IMR-90 (cell line): ENCODE measurements around the gene FNDC5. TPM values are rescaled to one million over a fixed set of nuclear protein-coding genes. Genes with fewer than 3 reads are reported as not detected.

Experiments used
- ATAC-seq: fragments of 200-7000 bp; cut with Tn5 transposase; 2 replicates; pipeline ENCODE4 v1.9.1; 2020; ENCODE audit warnings: low read depth, mild to moderate bottlenecking, moderate library complexity
- BruUV-seq: library from RNA; stranded (reverse); fragments of 400-500 nt; replicated peaks from 2 replicates; lab custom pipeline; 2021; lab: Mats Ljungman, UMichigan
- CTCF ChIA-PET: fragments of 300-600 bp; formaldehyde crosslinking; extraction: SDS; loops from one replicate; lab custom pipeline; 2021; ENCODE audit warnings: antibody characterized with exemption; lab: Yijun Ruan, JAX
- POLR2A ChIA-PET: fragments of 300-600 bp; sonication (Branson Sonifier 250); formaldehyde crosslinking; loops from one replicate; lab custom pipeline; 2022; ENCODE audit warnings: antibody characterized with exemption; ENCODE audit not compliant: unreplicated experiment; lab: Charles Lee
- DNase-seq: peaks from one replicate; pipeline ENCODE4 v3.0.0; 2013
- H2AFZ ChIP-seq: replicated peaks from 2 replicates; pipeline ENCODE3; 2013; ENCODE audit warnings: low read length, mild to moderate bottlenecking; ENCODE audit not compliant: poor library complexity
- H2AK5ac ChIP-seq: 2 replicates; pipeline ENCODE4 v1.6.1; 2013; ENCODE audit warnings: low read depth, low read length, inconsistent platforms
- H2AK9ac ChIP-seq: replicated peaks from 2 replicates; pipeline ENCODE3; 2013; ENCODE audit warnings: mild to moderate bottlenecking, low read depth, low read length, moderate library complexity; ENCODE audit not compliant: poor library complexity
- H2BK120ac ChIP-seq: 2 replicates; pipeline ENCODE4 v1.6.1; 2013; ENCODE audit warnings: low read depth, low read length, inconsistent platforms
- H2BK15ac ChIP-seq: 3 replicates; pipeline ENCODE4 v1.6.1; 2013; ENCODE audit warnings: low read depth, low read length, inconsistent platforms
- H2BK20ac ChIP-seq: 2 replicates; pipeline ENCODE4 v1.6.1; 2013; ENCODE audit warnings: low read depth, mild to moderate bottlenecking, inconsistent platforms, low read length, moderate library complexity
- H2BK5ac ChIP-seq: 2 replicates; pipeline ENCODE4 v1.6.1; 2013; ENCODE audit warnings: mild to moderate bottlenecking, low read depth, low read length, inconsistent platforms; ENCODE audit not compliant: poor library complexity, severe bottlenecking
- H3K14ac ChIP-seq: replicated peaks from 2 replicates; pipeline ENCODE4 v1.6.1; 2013; ENCODE audit warnings: low read depth, low read length, inconsistent platforms
- H3K18ac ChIP-seq: 2 replicates; pipeline ENCODE4 v1.6.1; 2013; ENCODE audit warnings: low read depth, low read length, control low read depth
- H3K23ac ChIP-seq: 2 replicates; pipeline ENCODE4 v1.6.1; 2013; ENCODE audit warnings: low read depth, low read length, inconsistent platforms
- H3K27ac ChIP-seq: 2 replicates; pipeline ENCODE4 v1.5.1; 2013; ENCODE audit warnings: mild to moderate bottlenecking, control low read depth, low read length; ENCODE audit not compliant: insufficient read depth
- H3K27me3 ChIP-seq: 2 replicates; pipeline ENCODE4 v1.6.1; 2013; ENCODE audit warnings: low read length; ENCODE audit not compliant: control insufficient read depth, insufficient read depth
- H3K36me3 ChIP-seq: 2 replicates; pipeline ENCODE4 v1.6.1; 2013; ENCODE audit warnings: low read length, mixed read lengths; ENCODE audit not compliant: control insufficient read depth, insufficient read depth
- H3K4ac ChIP-seq: 2 replicates; pipeline ENCODE4 v1.6.1; 2013; ENCODE audit warnings: low read depth, low read length, inconsistent platforms
- H3K4me1 ChIP-seq: 2 replicates; pipeline ENCODE4 v1.6.1; 2013; ENCODE audit warnings: low read length, mixed read lengths; ENCODE audit not compliant: control insufficient read depth, insufficient read depth
- H3K4me2 ChIP-seq: 2 replicates; pipeline ENCODE4 v1.6.1; 2013; ENCODE audit warnings: low read depth, mild to moderate bottlenecking, control low read depth, low read length, moderate library complexity
- H3K4me3 ChIP-seq: 2 replicates; pipeline ENCODE4 v1.5.1; 2013; ENCODE audit warnings: low read depth, mild to moderate bottlenecking, control low read depth, low read length, moderate library complexity; ENCODE audit not compliant: insufficient read depth
- H3K56ac ChIP-seq: 2 replicates; pipeline ENCODE4 v1.6.1; 2013; ENCODE audit warnings: low read length, inconsistent platforms; ENCODE audit not compliant: insufficient read depth; ENCODE audit errors: extremely low read depth
- H3K79me1 ChIP-seq, 2 experiments: 2 replicates each; pipeline ENCODE4 v1.6.1; 2013; ENCODE audit warnings: low read length in 2 of 2, inconsistent platforms in 1 of 2, low read depth in 1 of 2
- H3K9ac ChIP-seq: 2 replicates; pipeline ENCODE4 v1.6.1; 2013; ENCODE audit warnings: low read depth, low read length, control low read depth
- H3K9me1 ChIP-seq: 2 replicates; pipeline ENCODE4 v1.6.1; 2013; ENCODE audit warnings: low read length, inconsistent platforms; ENCODE audit not compliant: insufficient read depth
- H3K9me3 ChIP-seq: 2 replicates; pipeline ENCODE4 v1.6.1; 2013; ENCODE audit warnings: low read length; ENCODE audit not compliant: control insufficient read depth, insufficient read depth
- H4K20me1 ChIP-seq: 2 replicates; pipeline ENCODE4 v1.6.1; 2013; ENCODE audit warnings: low read length, inconsistent platforms; ENCODE audit not compliant: insufficient read depth
- H4K5ac ChIP-seq: 2 replicates; pipeline ENCODE4 v1.6.1; 2013; ENCODE audit warnings: mild to moderate bottlenecking, low read depth, low read length, control low read depth
- H4K8ac ChIP-seq, 2 experiments: 2 replicates each; pipeline ENCODE4 v1.6.1; 2013; ENCODE audit warnings: low read depth in 2 of 2, low read length in 2 of 2, control low read depth in 1 of 2, inconsistent platforms in 1 of 2
- H4K91ac ChIP-seq: 2 replicates; pipeline ENCODE4 v1.6.1; 2013; ENCODE audit warnings: low read depth, low read length, inconsistent platforms; ENCODE audit not compliant: insufficient read depth
- BHLHE40 ChIP-seq: fragments of 150-350 bp; IDR thresholded peaks from 2 replicates; pipeline ENCODE4 v1.6.1; 2016; ENCODE audit warnings: mild to moderate bottlenecking, low read depth, low read length
- CEBPB ChIP-seq: IDR thresholded peaks from 2 replicates; pipeline ENCODE4 v1.6.1; 2012; ENCODE audit warnings: low read depth, low read length, improper control_type of control experiment
- CHD1 ChIP-seq: IDR thresholded peaks from 2 replicates; pipeline ENCODE4 v1.6.1; 2012; ENCODE audit warnings: low read depth, low read length, improper control_type of control experiment
- FOS ChIP-seq: fragments of 150-350 bp; IDR thresholded peaks from 2 replicates; pipeline ENCODE4 v1.6.1; 2016; ENCODE audit warnings: low read depth, low read length
- MXI1 ChIP-seq: IDR thresholded peaks from 2 replicates; pipeline ENCODE4 v1.6.1; 2012; ENCODE audit warnings: low read depth, mild to moderate bottlenecking, low read length, moderate library complexity, borderline replicate concordance
- NFE2L2 ChIP-seq: fragments of 150-350 bp; IDR thresholded peaks from 2 replicates; pipeline ENCODE4 v1.6.1; 2016; ENCODE audit warnings: low read depth, mild to moderate bottlenecking, low read length
- POLR2A ChIP-seq: IDR thresholded peaks from 2 replicates; pipeline ENCODE4 v1.6.1; 2012; ENCODE audit warnings: mild to moderate bottlenecking, low read depth, low read length
- RAD21 ChIP-seq: IDR thresholded peaks from 2 replicates; pipeline ENCODE4 v1.6.1; 2012; ENCODE audit warnings: low read length, improper control_type of control experiment
- RCOR1 ChIP-seq: IDR thresholded peaks from 2 replicates; pipeline ENCODE4 v1.6.1; 2012; ENCODE audit warnings: mild to moderate bottlenecking, low read length, improper control_type of control experiment; ENCODE audit not compliant: insufficient replicate concordance
- RFX5 ChIP-seq: IDR thresholded peaks from 2 replicates; pipeline ENCODE4 v1.8.0; 2012; ENCODE audit warnings: low read depth, mild to moderate bottlenecking, low read length, moderate library complexity
- SMC3 ChIP-seq: fragments of 150-350 bp; IDR thresholded peaks from 2 replicates; pipeline ENCODE4 v1.6.1; 2016; ENCODE audit warnings: low read depth, mild to moderate bottlenecking, antibody characterized with exemption, low read length, moderate library complexity
- WGBS, 2 experiments: methylation state at CpG; one replicate each; pipeline versions ENCODE4 v1.1.5 to v1.1.7; 2013; ENCODE audit warnings: missing lambda C conversion rate in 2 of 2; ENCODE audit not compliant: insufficient read length in 1 of 2; ENCODE audit errors: extremely low coverage in 2 of 2; 5-methylcytosine and 5-hydroxymethylcytosine counted together
- dilution Hi-C: fragments of 300-500 bp; cut with HindIII; formaldehyde crosslinking; loops from one replicate; pipeline ENCODE4 v1.14.3; 2018; ENCODE audit warnings: low sequenced_read_pairs; ENCODE audit not compliant: unreplicated experiment
- in situ Hi-C: fragments of 300-500 bp; cut with MboI; formaldehyde crosslinking; loops from 3 replicates; pipeline ENCODE4 v1.14.3; 2019; ENCODE audit warnings: low sequenced_read_pairs, inconsistent platforms, mixed read lengths
- intact Hi-C: fragments of 100-400 bp; cut with micrococcal nuclease; formaldehyde crosslinking; loops from 2 replicates; pipeline ENCODE4 v1.10.0; 2022
- polyA plus RNA-seq, 3 experiments: library from polyadenylated mRNA; depleted of rRNA; stranded (reverse); fragments of >200 nt; gene quantifications; 2 replicates each; pipeline ENCODE4 v1.2.3, GENCODE V29; 2012; ENCODE audit warnings: low replicate concordance in 1 of 3
- total RNA-seq: library from RNA; depleted of rRNA; stranded (reverse); fragments of >200 nt; gene quantifications from 2 replicates; pipeline ENCODE4 v1.2.3, GENCODE V29; 2012
- TF ChIP-seq, protein P1 (sequence below): conservative IDR thresholded peaks from 2 replicates; pipeline ENCODE4 v1.5.1; 2012; ENCODE audit warnings: mild to moderate bottlenecking, low read depth, low read length, improper control_type of control experiment
- TF ChIP-seq, protein P2 (sequence below): fragments of 150-350 bp; IDR thresholded peaks from 2 replicates; pipeline ENCODE4 v1.6.1; 2017; ENCODE audit warnings: mild to moderate bottlenecking, antibody characterized with exemption, low read length, low read depth

Gene FNDC5
- total and polyA plus RNA-seq, 2 of the 4 experiments (the other 2 are of a cell fraction): 1.2 to 1.6 TPM

GRCh38 chr1:32881871-32882850 is 11.4 kb upstream of the FNDC5 start (continued):
- TF ChIP-seq, protein P1, sequence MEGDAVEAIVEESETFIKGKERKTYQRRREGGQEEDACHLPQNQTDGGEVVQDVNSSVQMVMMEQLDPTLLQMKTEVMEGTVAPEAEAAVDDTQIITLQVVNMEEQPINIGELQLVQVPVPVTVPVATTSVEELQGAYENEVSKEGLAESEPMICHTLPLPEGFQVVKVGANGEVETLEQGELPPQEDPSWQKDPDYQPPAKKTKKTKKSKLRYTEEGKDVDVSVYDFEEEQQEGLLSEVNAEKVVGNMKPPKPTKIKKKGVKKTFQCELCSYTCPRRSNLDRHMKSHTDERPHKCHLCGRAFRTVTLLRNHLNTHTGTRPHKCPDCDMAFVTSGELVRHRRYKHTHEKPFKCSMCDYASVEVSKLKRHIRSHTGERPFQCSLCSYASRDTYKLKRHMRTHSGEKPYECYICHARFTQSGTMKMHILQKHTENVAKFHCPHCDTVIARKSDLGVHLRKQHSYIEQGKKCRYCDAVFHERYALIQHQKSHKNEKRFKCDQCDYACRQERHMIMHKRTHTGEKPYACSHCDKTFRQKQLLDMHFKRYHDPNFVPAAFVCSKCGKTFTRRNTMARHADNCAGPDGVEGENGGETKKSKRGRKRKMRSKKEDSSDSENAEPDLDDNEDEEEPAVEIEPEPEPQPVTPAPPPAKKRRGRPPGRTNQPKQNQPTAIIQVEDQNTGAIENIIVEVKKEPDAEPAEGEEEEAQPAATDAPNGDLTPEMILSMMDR: no peak
- no peak for TF ChIP-seq RCOR1

- Histone ChIP-seq H3K4me2 (no peak overlapping the region), H3K79me1 (no peaks in the 10 kb centered on the region), H3K4me3 (no peak overlapping the region), H2BK120ac (no peak overlapping the region), H3K4me1 (no peaks in the 10 kb centered on the region), H3K9me3 (no peaks in the 10 kb centered on the region), H4K20me1 (no peaks in the 10 kb centered on the region; the same call in 1 of the 2 replicates), H4K91ac (no peak overlapping the region), H3K23ac (no peak overlapping the region), H3K4ac (no peak overlapping the region), H3K18ac (no peak overlapping the region), H3K27me3 (peaks cover 51% of the 10 kb centered on the region), H2AK9ac (no peak overlapping the region), H3K9me1 (0 out of 2 replicates have a peak, but pooled peaks cover 3% of the 10 kb centered on the region), H4K8ac (no peak overlapping the region), H4K5ac (no peak overlapping the region), H3K9ac (no peak overlapping the region), H2BK20ac (no peak overlapping the region), H3K14ac (no peak overlapping the region), H2AFZ (no peak overlapping the region), H3K36me3 (no peaks in the 10 kb centered on the region), H3K27ac (no peak overlapping the region), H2BK5ac (no peak overlapping the region), H3K56ac (no peak overlapping the region), H2BK15ac (no peak overlapping the region), H2AK5ac (no peak overlapping the region)
- DNase-seq: no peak
- WGBS, 2 experiments: 81% methylated on average over 3 of the region's 5 CpGs; no CpG with 5 or more reads in 1 of the 2 experiments
- intact Hi-C loops: no loop called here
- BruUV-seq: no TSS peak
- dilution Hi-C loops: no loop called here
- CTCF ChIA-PET: no interaction called here
- in situ Hi-C loops: no loop called here
- ATAC-seq: no peak
- POLR2A ChIA-PET: no interaction called here
- TF ChIP-seq RFX5 (no peak), RAD21 (no peak), POLR2A (no peak), BHLHE40 (no peak), CHD1 (no peak), NFE2L2 (no peak), SMC3 (no peak), MXI1 (no peak), CEBPB (no peak), FOS (no peak)
- TF ChIP-seq, protein P2, sequence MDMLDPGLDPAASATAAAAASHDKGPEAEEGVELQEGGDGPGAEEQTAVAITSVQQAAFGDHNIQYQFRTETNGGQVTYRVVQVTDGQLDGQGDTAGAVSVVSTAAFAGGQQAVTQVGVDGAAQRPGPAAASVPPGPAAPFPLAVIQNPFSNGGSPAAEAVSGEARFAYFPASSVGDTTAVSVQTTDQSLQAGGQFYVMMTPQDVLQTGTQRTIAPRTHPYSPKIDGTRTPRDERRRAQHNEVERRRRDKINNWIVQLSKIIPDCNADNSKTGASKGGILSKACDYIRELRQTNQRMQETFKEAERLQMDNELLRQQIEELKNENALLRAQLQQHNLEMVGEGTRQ: no peak
Measured at GRCh38 chr1:32881291-32881690, 10.6 kb upstream of the FNDC5 start.
